ENCODE results near the gene MS4A15. TPM values are rescaled to one million over a fixed set of nuclear protein-coding genes. Genes with fewer than 3 reads are reported as not detected.

MS4A15 gene
- total and polyA plus RNA-seq, 4 experiments from 2014 or later = not detected

- Histone ChIP-seq H3K4me3 (ENCODE audit: low read length in 2 of 2) (no peak overlapping the region), H3K36me3 (ENCODE audit: insufficient read depth, low read length) (no peaks in the 10 kb centered on the region), H3K27ac (ENCODE audit: low read depth, low read length) (no peak overlapping the region), H3K4me1 (ENCODE audit: insufficient read depth, low read length) (no peaks in the 10 kb centered on the region), H3K9me3 (ENCODE audit: control insufficient read depth in 1 of 2, low read length in 2 of 2) (no peaks in the 10 kb centered on the region), H3K27me3 (ENCODE audit: insufficient read depth, low read length) (no peaks in the 10 kb centered on the region)
- H3K4me3 Mint-ChIP-seq = no peak overlapping the region
- CTCF ChIA-PET (ENCODE audit: partially characterized antibody) = interaction anchor here (1.6 to 2.4 kb wide), 2 partner anchors 12 kb away, joined by 15 to 24 read pairs; no protein-coding TSS in a partner anchor
- POLR2A ChIA-PET (ENCODE audit: partially characterized antibody) = no interaction called here
- no peaks in the 10 kb centered on the region for H3K36me3 Mint-ChIP-seq
- H3K27me3 Mint-ChIP-seq = peaks cover 38 to 57% of the 10 kb centered on the region in 2 donors
- intact Hi-C loops (cut with micrococcal nuclease) = no loop called here
- no peaks in the 10 kb centered on the region for H3K9me3 Mint-ChIP-seq
- H3K4me1 Mint-ChIP-seq = peaks cover 0 to 2% (median 0%) of the 10 kb centered on the region in 4 donors
- H3K27ac Mint-ChIP-seq = peak overlapping the region in 1 of 7 donors; percentile 23
- DNase-seq = no peak
Measured at GRCh38 chr11:60763692-60764369, 7.2 kb downstream of the MS4A15 start.

- no peaks in the 10 kb centered on the region for H3K9me3 Mint-ChIP-seq
- peaks cover 27 to 57% of the 10 kb centered on the region in 2 donors for H3K27me3 Mint-ChIP-seq
- CTCF ChIA-PET (ENCODE audit: partially characterized antibody) = interaction anchor here (0.9 to 1.6 kb wide), 4 partner anchors 8 to 24 kb away, joined by 3 to 15 read pairs (median 4); partner anchors contain the start of gene MS4A15
- H3K4me1 ChIP-seq (ENCODE audit: insufficient read depth, low read length) = no peaks in the 10 kb centered on the region
- no peaks in the 10 kb centered on the region for H3K36me3 ChIP-seq (ENCODE audit: insufficient read depth, low read length)
- peaks cover 0 to 2% (median 0%) of the 10 kb centered on the region in 4 donors for H3K4me1 Mint-ChIP-seq
- H3K27ac Mint-ChIP-seq = no peak overlapping the region
- H3K4me3 Mint-ChIP-seq = no peak overlapping the region
- H3K36me3 Mint-ChIP-seq = no peaks in the 10 kb centered on the region
- H3K27ac ChIP-seq (ENCODE audit: low read depth, low read length) = no peak overlapping the region
- H3K9me3 ChIP-seq (ENCODE audit: control insufficient read depth in 1 of 2, low read length in 2 of 2) = no peaks in the 10 kb centered on the region
- no peak overlapping the region for H3K4me3 ChIP-seq (ENCODE audit: low read length in 2 of 2)
- no peak for DNase-seq
- POLR2A ChIA-PET (ENCODE audit: partially characterized antibody) = no interaction called here
- intact Hi-C loops (cut with micrococcal nuclease) = no loop called here
- H3K27me3 ChIP-seq (ENCODE audit: insufficient read depth, low read length) = no peaks in the 10 kb centered on the region
Measured at GRCh38 chr11:60764879-60765278, 8.2 kb downstream of the MS4A15 start.

- no peak overlapping the region for H3K4me3 Mint-ChIP-seq
- H3K36me3 ChIP-seq (ENCODE audit: insufficient read depth, low read length) = no peaks in the 10 kb centered on the region
- peaks cover 23 to 55% of the 10 kb centered on the region in 2 donors for H3K27me3 Mint-ChIP-seq
- H3K9me3 ChIP-seq (ENCODE audit: control insufficient read depth in 1 of 2, low read length in 2 of 2) = no peaks in the 10 kb centered on the region
- DNase-seq = no peak
- H3K27ac Mint-ChIP-seq = no peak overlapping the region
- H3K4me3 ChIP-seq (ENCODE audit: low read length in 2 of 2) = no peak overlapping the region
- H3K27ac ChIP-seq (ENCODE audit: low read depth, low read length) = no peak overlapping the region
- H3K4me1 ChIP-seq (ENCODE audit: insufficient read depth, low read length) = no peaks in the 10 kb centered on the region
- ChIA-PET CTCF (ENCODE audit: partially characterized antibody) (interaction anchor here (0.9 to 1.6 kb wide), 4 partner anchors 8 to 25 kb away, joined by 3 to 15 read pairs (median 4); partner anchors contain the start of gene MS4A15), POLR2A (ENCODE audit: partially characterized antibody) (no interaction called here)
- H3K9me3 Mint-ChIP-seq = no peaks in the 10 kb centered on the region
- H3K27me3 ChIP-seq (ENCODE audit: insufficient read depth, low read length) = no peaks in the 10 kb centered on the region
- intact Hi-C loops (cut with micrococcal nuclease) = no loop called here
- no peaks in the 10 kb centered on the region for H3K36me3 Mint-ChIP-seq
- no peaks in the 10 kb centered on the region for H3K4me1 Mint-ChIP-seq
Measured at GRCh38 chr11:60765355-60765754, 8.7 kb downstream of the MS4A15 start.

- Mint-ChIP-seq H3K4me3 (no peak overlapping the region), H3K4me1 (peaks cover 0 to 1% (median 0%) of the 10 kb centered on the region in 4 donors), H3K27ac (no peak overlapping the region), H3K27me3 (peaks cover 18 to 46% of the 10 kb centered on the region in 2 donors), H3K36me3 (no peaks in the 10 kb centered on the region), H3K9me3 (no peaks in the 10 kb centered on the region)
- ChIA-PET POLR2A (ENCODE audit: partially characterized antibody) (no interaction called here), CTCF (ENCODE audit: partially characterized antibody) (no interaction called here)
- no peak for DNase-seq
- Histone ChIP-seq H3K9me3 (ENCODE audit: control insufficient read depth in 1 of 2, low read length in 2 of 2) (no peaks in the 10 kb centered on the region), H3K27ac (ENCODE audit: low read depth, low read length) (no peak overlapping the region), H3K27me3 (ENCODE audit: insufficient read depth, low read length) (no peaks in the 10 kb centered on the region), H3K4me1 (ENCODE audit: insufficient read depth, low read length) (no peaks in the 10 kb centered on the region), H3K36me3 (ENCODE audit: insufficient read depth, low read length) (no peaks in the 10 kb centered on the region), H3K4me3 (ENCODE audit: low read length in 2 of 2) (no peak overlapping the region)
- intact Hi-C loops (cut with micrococcal nuclease) = no loop called here
Measured at GRCh38 chr11:60766547-60766946, 9.9 kb downstream of the MS4A15 start.

- DNase-seq = no peak
- Histone ChIP-seq H3K27ac (ENCODE audit: low read depth, low read length) (no peak overlapping the region), H3K4me3 (ENCODE audit: low read length in 2 of 2) (no peak overlapping the region), H3K36me3 (ENCODE audit: insufficient read depth, low read length) (no peaks in the 10 kb centered on the region), H3K4me1 (ENCODE audit: insufficient read depth, low read length) (no peaks in the 10 kb centered on the region), H3K27me3 (ENCODE audit: insufficient read depth, low read length) (no peaks in the 10 kb centered on the region), H3K9me3 (ENCODE audit: control insufficient read depth in 1 of 2, low read length in 2 of 2) (no peaks in the 10 kb centered on the region)
- Mint-ChIP-seq H3K36me3 (no peaks in the 10 kb centered on the region), H3K9me3 (no peaks in the 10 kb centered on the region), H3K27me3 (peaks cover 19 to 43% of the 10 kb centered on the region in 2 donors), H3K4me3 (no peak overlapping the region), H3K4me1 (peaks cover 0 to 2% (median 0%) of the 10 kb centered on the region in 4 donors), H3K27ac (no peak overlapping the region)
- CTCF ChIA-PET (ENCODE audit: partially characterized antibody) = interaction anchor here (1.5 kb wide), 1 partner anchor 10 kb away, joined by 6 read pairs; no protein-coding TSS in a partner anchor
- intact Hi-C loops (cut with micrococcal nuclease) = no loop called here
- POLR2A ChIA-PET (ENCODE audit: partially characterized antibody) = no interaction called here
Measured at GRCh38 chr11:60767388-60767811, 10.7 kb downstream of the MS4A15 start.

GRCh38 chr11:60768202-60768601 is 11.5 kb downstream of the MS4A15 start:
- peaks cover 19 to 35% of the 10 kb centered on the region in 2 donors for H3K27me3 Mint-ChIP-seq
- H3K4me3 Mint-ChIP-seq = no peak overlapping the region
- ChIA-PET POLR2A (ENCODE audit: partially characterized antibody) (no interaction called here), CTCF (ENCODE audit: partially characterized antibody) (interaction anchor here (1.5 kb wide), 1 partner anchor 9 kb away, joined by 6 read pairs; no protein-coding TSS in a partner anchor)
- H3K9me3 Mint-ChIP-seq = no peaks in the 10 kb centered on the region
- Histone ChIP-seq H3K4me1 (ENCODE audit: insufficient read depth, low read length) (no peaks in the 10 kb centered on the region), H3K4me3 (ENCODE audit: low read length in 2 of 2) (no peak overlapping the region), H3K36me3 (ENCODE audit: insufficient read depth, low read length) (no peaks in the 10 kb centered on the region), H3K27ac (ENCODE audit: low read depth, low read length) (no peak overlapping the region), H3K27me3 (ENCODE audit: insufficient read depth, low read length) (no peaks in the 10 kb centered on the region), H3K9me3 (ENCODE audit: control insufficient read depth in 1 of 2, low read length in 2 of 2) (no peaks in the 10 kb centered on the region)
- no peak for DNase-seq
- H3K36me3 Mint-ChIP-seq = no peaks in the 10 kb centered on the region
- intact Hi-C loops (cut with micrococcal nuclease) = no loop called here
- H3K27ac Mint-ChIP-seq = no peak overlapping the region
- peaks cover 0 to 2% (median 0%) of the 10 kb centered on the region in 4 donors for H3K4me1 Mint-ChIP-seq

GRCh38 chr11:60769273-60769672 is 12.6 kb downstream of the MS4A15 start:
- Histone ChIP-seq H3K36me3 (ENCODE audit: insufficient read depth, low read length) (no peaks in the 10 kb centered on the region), H3K27me3 (ENCODE audit: insufficient read depth, low read length) (no peaks in the 10 kb centered on the region), H3K4me3 (ENCODE audit: low read length in 2 of 2) (no peak overlapping the region), H3K4me1 (ENCODE audit: insufficient read depth, low read length) (no peaks in the 10 kb centered on the region), H3K27ac (ENCODE audit: low read depth, low read length) (no peak overlapping the region), H3K9me3 (ENCODE audit: control insufficient read depth in 1 of 2, low read length in 2 of 2) (no peaks in the 10 kb centered on the region)
- H3K27me3 Mint-ChIP-seq = peaks cover 13 to 27% of the 10 kb centered on the region in 2 donors
- H3K36me3 Mint-ChIP-seq = no peaks in the 10 kb centered on the region
- intact Hi-C loops (cut with micrococcal nuclease) = no loop called here
- CTCF ChIA-PET (ENCODE audit: partially characterized antibody) = interaction anchor here (1.3 kb wide), 1 partner anchor 9 kb away, joined by 7 read pairs; no protein-coding TSS in a partner anchor
- peaks cover 0 to 2% (median under 1%) of the 10 kb centered on the region in 4 donors for H3K4me1 Mint-ChIP-seq
- peak overlapping the region in 1 of 8 donors; percentile 18 for H3K4me3 Mint-ChIP-seq
- no peak overlapping the region for H3K27ac Mint-ChIP-seq
- no peak for DNase-seq
- no peaks in the 10 kb centered on the region for H3K9me3 Mint-ChIP-seq
- POLR2A ChIA-PET (ENCODE audit: partially characterized antibody) = no interaction called here
